ENCODE results near the gene MCOLN1.

- TF ChIP-seq POLR2A (IDR thresholded peaks at IDR 0.05) (no peak), CTCF (IDR thresholded peaks at IDR 0.05) (no peak), POLR2AphosphoS5 (IDR thresholded peaks at IDR 0.05) (no peak), EP300 (IDR thresholded peaks at IDR 0.05) (no peak)
Measured at GRCh38 chr19:7524523-7524922, 2.1 kb downstream of the MCOLN1 start.

All from upper lobe of left lung (tissue), 4 donors.